ENCODE data around the gene SMAD3. TPM values are rescaled to one million over a fixed set of nuclear protein-coding genes. Genes with fewer than 3 reads are reported as not detected.

SMAD3 gene
- total and polyA plus RNA-seq, 2 of the 8 experiments (the other 6 are each of a cell fraction or from before 2014, with no cell fraction given) = 10.1 to 12.4 TPM

- Histone ChIP-seq H3K79me2 (ENCODE audit: control insufficient read depth in 1 of 2, insufficient read depth in 2 of 2, low read length in 2 of 2) (peaks cover 0 to 3% of the 10 kb centered on the region in 2 experiments; a peak in 2 of 4 replicates), H2BK5ac (ENCODE audit: low read depth, low read length) (no peak overlapping the region), H3K79me1 (ENCODE audit: low read depth, low read length) (no peaks in the 10 kb centered on the region), H3K23ac (ENCODE audit: insufficient read length) (no peak overlapping the region), H4K5ac (ENCODE audit: insufficient read length, low read depth, low read length) (no peak overlapping the region), H3K4me2 (ENCODE audit: insufficient read depth in 1 of 2, low read depth in 2 of 2, low read length in 2 of 2) (peak overlapping the region; percentile 49 to 57; a peak in 3 of 4 replicates), H2BK120ac (replicated peaks; ENCODE audit: low read depth, low read length) (no peak overlapping the region), H3K36me3 (ENCODE audit: control insufficient read depth in 2 of 4, insufficient read depth in 4 of 4, low read length in 3 of 4) (no peaks in the 10 kb centered on the region), H3K4me3 (ENCODE audit: extremely low read depth in 1 of 4, insufficient read depth in 2 of 4, low read depth in 3 of 4, low read length in 4 of 4) (peak overlapping the region in 1 of 4 experiments; percentile 48; a peak in 1 of 8 replicates), H2BK15ac (ENCODE audit: low read length) (peak overlapping the region; percentile 75; the same call in 1 of the 2 replicates), H3K27ac (ENCODE audit: low read depth, low read length) (0 out of 2 replicates have a peak overlapping the region, but pooled peaks have one; percentile 14), H3K9me3 (ENCODE audit: insufficient read depth in 2 of 2, low read depth in 1 of 2, low read length in 1 of 2) (no peaks in the 10 kb centered on the region), H4K91ac (replicated peaks; ENCODE audit: insufficient read length, low read length) (no peak overlapping the region), H3K23me2 (ENCODE audit: low read depth, low read length) (no peaks in the 10 kb centered on the region), H4K20me1 (replicated peaks in 1 of 2; ENCODE audit: control insufficient read depth in 1 of 2, insufficient read depth in 2 of 2, low read length in 2 of 2) (no peaks in the 10 kb centered on the region), H3K4me1 (replicated peaks in 1 of 4; ENCODE audit: control insufficient read depth in 3 of 4, insufficient read depth in 4 of 4, low read length in 3 of 4) (peaks cover 22 to 48% (median 31%) of the 10 kb centered on the region in 4 experiments), H3K4ac (replicated peaks; ENCODE audit: insufficient read length, low read depth, low read length) (no peak overlapping the region), H3K27me3 (replicated peaks in 1 of 4; ENCODE audit: control insufficient read depth in 3 of 4, extremely low read depth in 1 of 4, insufficient read depth in 3 of 4, low read length in 3 of 4) (no peaks in the 10 kb centered on the region; a peak in 3 of 7 replicates), H2AFZ (ENCODE audit: low read length) (no peak overlapping the region), H3K56ac (replicated peaks; ENCODE audit: insufficient read length, low read depth, low read length) (no peak overlapping the region), H3K14ac (ENCODE audit: insufficient read length) (no peak overlapping the region), H2BK20ac (ENCODE audit: low read length) (no peak overlapping the region), H3K9ac (replicated peaks in 1 of 4; ENCODE audit: extremely low read depth in 1 of 4, low read depth in 3 of 4, low read length in 3 of 4) (no peak overlapping the region), H2BK12ac (ENCODE audit: low read depth, low read length) (peak overlapping the region; percentile 56), H3K18ac (ENCODE audit: extremely low read depth, low read length) (0 out of 2 replicates have a peak overlapping the region, but pooled peaks have one; percentile 4), H2AK5ac (ENCODE audit: low read depth, low read length) (no peak overlapping the region), H4K8ac (ENCODE audit: extremely low read depth, insufficient read depth, low read length) (no peak overlapping the region)
- DNase-seq (ENCODE audit: low read depth in 1 of 2, low spot score in 2 of 2) (no peak), FAIRE-seq (no peak)
- ChIA-PET CTCF (ENCODE audit: partially characterized antibody) (interaction anchor here (0.7 to 0.8 kb wide), 2 partner anchors 8 to 203 kb away, joined by 3 to 4 read pairs; no protein-coding TSS in a partner anchor), POLR2A (ENCODE audit: partially characterized antibody) (interaction anchor here (0.9 to 1.6 kb wide), 3 partner anchors 9 to 116 kb away, joined by 3 to 6 read pairs (median 3); no protein-coding TSS in a partner anchor)
- whole genome bisulfite sequencing, 2 experiments (ENCODE audit: extremely low coverage in 1 of 2, insufficient coverage in 1 of 2, insufficient read length in 1 of 2, insufficient replicate concordance in 2 of 2, low coverage in 1 of 2, low lambda C conversion rate in 2 of 2, missing lambda C conversion rate in 1 of 2) = 4% methylated on average over 1 of the region's 1 CpG; no CpG with 5 or more reads in 1 of the 2 experiments
- TF ChIP-seq E2F6 (IDR thresholded peaks at IDR 0.05) (no peak), CEBPB (IDR thresholded peaks at IDR 0.05; ENCODE audit: low read depth, low read length) (no peak), USF2 (IDR thresholded peaks at IDR 0.05; ENCODE audit: low read length) (no peak), POLR2AphosphoS5 (IDR thresholded peaks at IDR 0.05; ENCODE audit: low read depth, low read length) (no peak), BACH1 (IDR thresholded peaks at IDR 0.05; ENCODE audit: low read length) (no peak), ZNF274 (IDR thresholded peaks at IDR 0.05; ENCODE audit: borderline replicate concordance, extremely low read depth, low read length) (no peak), JUND (IDR thresholded peaks at IDR 0.05; ENCODE audit: low read length) (no peak), FOSL1 (IDR thresholded peaks at IDR 0.05; ENCODE audit: insufficient read depth, low read depth, low read length) (no peak), CTCF (IDR thresholded peaks at IDR 0.05; ENCODE audit: control extremely low read depth in 1 of 3, insufficient read depth in 1 of 3, low read depth in 1 of 3, low read length in 3 of 3) (no peak)
Observed at GRCh38 chr15:67149773-67150022, 84.3 kb downstream of the SMAD3 start.

Data from H1 (cell line).